Prostate gland (tissue), 2 donors: ENCODE measurements around the gene VEGFB. TPM values are rescaled to one million over a fixed set of nuclear protein-coding genes. Genes with fewer than 3 reads are reported as not detected.

Experiments used
- DNase-seq: peaks from one replicate; pipeline ENCODE4 v3.0.0-alpha.2; 2019; ENCODE audit warnings: low spot score
- H3K27ac ChIP-seq, 2 donors: fragments of 200-600 bp; sonication (generic); 2 replicates each; pipeline ENCODE4 v1.5.1; 2017 to 2019
- H3K27me3 ChIP-seq: fragments of 200-600 bp; sonication (generic); replicated peaks from 2 replicates; pipeline ENCODE4 v1.5.1; 2019; ENCODE audit not compliant: insufficient read depth
- H3K36me3 ChIP-seq, 2 donors: fragments of 200-600 bp; sonication (generic); 1 replicate in 1 of 2; 2 replicates in 1 of 2; pipeline versions ENCODE4 v1.5.1 to v1.8.1; 2017 to 2019
- H3K4me1 ChIP-seq: fragments of 200-600 bp; sonication (generic); replicated peaks from 2 replicates; pipeline ENCODE4 v1.5.1; 2019
- H3K4me3 ChIP-seq, 2 donors: fragments of 200-600 bp; sonication (generic); 2 replicates each; pipeline ENCODE4 v1.5.1; 2017 to 2019
- H3K9me3 ChIP-seq: fragments of 200-600 bp; sonication (generic); 2 replicates; pipeline ENCODE4 v1.5.1; 2017
- POLR2A ChIP-seq: fragments of 450-650 bp; IDR thresholded peaks from one replicate; pipeline ENCODE4 v1.6.1; 2016; ENCODE audit warnings: antibody characterized with exemption, mild to moderate bottlenecking
- POLR2AphosphoS5 ChIP-seq: sonication (generic); formaldehyde crosslinking; IDR thresholded peaks from one replicate; pipeline ENCODE4 v1.6.1; 2017; ENCODE audit warnings: antibody characterized with exemption
- WGBS: methylation state at CpG from one replicate; pipeline ENCODE4 v1.1.5; 2018; 5-methylcytosine and 5-hydroxymethylcytosine counted together
- intact Hi-C: fragments of 100-400 bp; cut with DNase I; formaldehyde crosslinking; loops from one replicate; pipeline ENCODE4 v1.14.2; 2022
- total RNA-seq, 2 donors: library from RNA; depleted of rRNA; stranded (reverse); fragments of >200 nt; gene quantifications; one replicate each; pipeline ENCODE4 v1.1.0, GENCODE V29; 2016
- TF ChIP-seq, protein P1 (sequence below), 4 experiments: fragments of 200-600 bp in 2 of 4; fragments of 450-650 bp in 2 of 4; sonication (generic) in 2 of 4; IDR thresholded peaks; 1 replicate in 3 of 4; 2 replicates in 1 of 4; pipeline ENCODE4 v1.5.1; 2016 to 2019; ENCODE audit warnings: antibody characterized with exemption in 4 of 4, mild to moderate bottlenecking in 2 of 4, moderate library complexity in 2 of 4

The VEGFB gene
- total RNA-seq, 2 donors from 2014 or later, result 50.9 to 91.2 TPM

DNA sequence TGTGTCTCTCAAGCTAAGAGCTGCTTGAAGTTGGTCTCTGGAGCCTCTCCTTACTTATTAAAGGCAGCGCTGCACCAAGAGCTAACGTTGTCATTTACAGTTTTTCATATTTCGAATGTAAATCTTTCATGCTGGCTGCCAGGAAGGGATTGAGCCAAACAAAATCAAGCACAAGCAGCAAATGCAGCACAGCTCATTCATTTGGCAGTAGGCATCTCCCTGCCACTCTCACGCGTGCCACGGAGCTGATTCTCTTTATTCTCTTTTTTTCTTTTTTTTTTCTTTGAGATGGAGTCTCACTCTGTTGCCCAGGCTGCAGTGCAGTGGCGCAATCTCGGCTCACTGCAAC, 1.4 kb upstream of the VEGFB start:
- TF ChIP-seq POLR2A, result no peak
- no peak for TF ChIP-seq POLR2AphosphoS5
- TF ChIP-seq, protein P1, sequence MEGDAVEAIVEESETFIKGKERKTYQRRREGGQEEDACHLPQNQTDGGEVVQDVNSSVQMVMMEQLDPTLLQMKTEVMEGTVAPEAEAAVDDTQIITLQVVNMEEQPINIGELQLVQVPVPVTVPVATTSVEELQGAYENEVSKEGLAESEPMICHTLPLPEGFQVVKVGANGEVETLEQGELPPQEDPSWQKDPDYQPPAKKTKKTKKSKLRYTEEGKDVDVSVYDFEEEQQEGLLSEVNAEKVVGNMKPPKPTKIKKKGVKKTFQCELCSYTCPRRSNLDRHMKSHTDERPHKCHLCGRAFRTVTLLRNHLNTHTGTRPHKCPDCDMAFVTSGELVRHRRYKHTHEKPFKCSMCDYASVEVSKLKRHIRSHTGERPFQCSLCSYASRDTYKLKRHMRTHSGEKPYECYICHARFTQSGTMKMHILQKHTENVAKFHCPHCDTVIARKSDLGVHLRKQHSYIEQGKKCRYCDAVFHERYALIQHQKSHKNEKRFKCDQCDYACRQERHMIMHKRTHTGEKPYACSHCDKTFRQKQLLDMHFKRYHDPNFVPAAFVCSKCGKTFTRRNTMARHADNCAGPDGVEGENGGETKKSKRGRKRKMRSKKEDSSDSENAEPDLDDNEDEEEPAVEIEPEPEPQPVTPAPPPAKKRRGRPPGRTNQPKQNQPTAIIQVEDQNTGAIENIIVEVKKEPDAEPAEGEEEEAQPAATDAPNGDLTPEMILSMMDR (IDR thresholded peaks at IDR 0.05), result no peak
- WGBS, result 90% methylated on average over 8 of the region's 8 CpGs
- intact Hi-C loops, result no loop called here
- Histone ChIP-seq H3K27ac (no peak overlapping the region), H3K4me1 (peaks cover 21% of the 10 kb centered on the region), H3K9me3 (no peaks in the 10 kb centered on the region), H3K4me3 (no peak overlapping the region), H3K27me3 (no peaks in the 10 kb centered on the region), H3K36me3 (no peaks in the 10 kb centered on the region)
- DNase-seq, result no peak

DNA sequence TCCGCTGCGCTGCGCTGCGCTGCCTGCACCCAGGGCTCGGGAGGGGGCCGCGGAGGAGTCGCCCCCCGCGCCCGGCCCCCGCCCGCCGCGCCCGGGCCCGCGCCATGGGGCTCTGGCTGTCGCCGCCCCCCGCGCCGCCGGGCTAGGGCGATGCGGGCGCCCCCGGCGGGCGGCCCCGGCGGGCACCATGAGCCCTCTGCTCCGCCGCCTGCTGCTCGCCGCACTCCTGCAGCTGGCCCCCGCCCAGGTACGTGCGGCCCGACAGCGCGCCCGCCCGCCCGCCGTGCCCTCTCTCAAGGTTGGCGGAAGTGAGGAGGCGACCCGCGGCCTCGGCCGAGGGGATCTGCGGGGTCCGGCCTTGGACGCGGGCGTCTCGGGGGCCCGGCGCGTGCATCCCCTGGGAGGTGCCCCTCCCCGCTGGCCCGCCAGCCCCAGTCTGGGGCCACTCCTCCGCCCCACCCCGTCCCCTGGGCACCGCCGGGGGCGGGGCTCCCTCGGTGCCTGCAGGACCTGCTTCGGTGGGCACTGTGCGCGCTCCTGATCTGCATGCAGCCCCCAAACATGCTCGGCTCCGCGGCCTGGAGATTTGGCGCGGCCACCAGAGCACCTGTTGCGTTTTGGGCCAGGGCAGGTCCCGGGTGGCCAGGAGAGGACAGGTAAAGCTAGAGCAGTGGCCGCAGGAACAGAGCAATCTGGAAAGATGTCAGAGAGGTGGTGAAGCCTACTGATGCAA, 429 bp downstream of the VEGFB start:
- no peak for DNase-seq

DNA sequence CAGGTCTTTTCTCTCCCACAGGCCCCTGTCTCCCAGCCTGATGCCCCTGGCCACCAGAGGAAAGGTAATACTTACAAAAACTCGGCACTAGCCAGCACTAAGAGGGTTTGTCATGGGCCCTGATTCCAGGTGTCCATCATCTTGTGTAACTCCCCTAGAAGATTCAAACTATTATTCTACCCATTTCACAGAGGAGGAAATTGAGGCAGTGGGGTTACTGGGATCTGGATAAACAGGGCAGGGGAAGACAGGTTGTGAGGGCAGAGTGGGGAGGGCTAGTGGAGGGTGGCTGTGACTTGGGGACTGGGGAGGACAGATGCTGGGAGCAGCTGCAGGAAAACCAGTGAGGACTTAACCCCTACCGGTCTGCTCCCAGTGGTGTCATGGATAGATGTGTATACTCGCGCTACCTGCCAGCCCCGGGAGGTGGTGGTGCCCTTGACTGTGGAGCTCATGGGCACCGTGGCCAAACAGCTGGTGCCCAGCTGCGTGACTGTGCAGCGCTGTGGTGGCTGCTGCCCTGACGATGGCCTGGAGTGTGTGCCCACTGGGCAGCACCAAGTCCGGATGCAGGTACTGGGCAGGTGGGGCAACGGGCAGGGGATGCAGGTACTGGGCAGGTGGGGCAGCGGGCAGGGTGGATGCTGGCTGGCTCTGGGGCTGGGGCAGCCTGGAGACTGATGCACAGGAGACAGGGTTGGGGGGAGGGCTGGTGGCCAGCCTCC, 1.2 kb downstream of the VEGFB start:
- no peaks in the 10 kb centered on the region for H3K9me3 ChIP-seq
- H3K4me1 ChIP-seq, result peaks cover 20% of the 10 kb centered on the region
- no peaks in the 10 kb centered on the region for H3K27me3 ChIP-seq
- TF ChIP-seq, protein P1 (IDR thresholded peaks at IDR 0.05), result no peak
- no peak for TF ChIP-seq POLR2A
- no peak for TF ChIP-seq POLR2AphosphoS5
- intact Hi-C loops, result no loop called here
- H3K36me3 ChIP-seq, result no peaks in the 10 kb centered on the region
- DNase-seq, result no peak
- H3K4me3 ChIP-seq, result peak overlapping the region; percentile 69 to 75
- 77% methylated on average over 12 of the region's 12 CpGs for WGBS
- peak overlapping the region; percentile 82 to 86 for H3K27ac ChIP-seq

More for the DNA sequence above, 429 bp downstream of the VEGFB start:
- peaks cover 20% of the 10 kb centered on the region for H3K4me1 ChIP-seq
- intact Hi-C loops, result no loop called here
- WGBS, result 6% methylated on average over 15 of the region's 80 CpGs
- TF ChIP-seq POLR2AphosphoS5 (peak; percentile 33), POLR2A (peak; percentile 59)
- TF ChIP-seq, protein P1 (IDR thresholded peaks at IDR 0.05), result peak in 1 of 4 experiments; percentile 24
- no peaks in the 10 kb centered on the region for H3K9me3 ChIP-seq
- peak overlapping the region; percentile 69 to 75 for H3K4me3 ChIP-seq
- H3K27ac ChIP-seq, result peak overlapping the region; percentile 82 to 86
- H3K27me3 ChIP-seq, result no peaks in the 10 kb centered on the region
- H3K36me3 ChIP-seq, result no peaks in the 10 kb centered on the region

DNA sequence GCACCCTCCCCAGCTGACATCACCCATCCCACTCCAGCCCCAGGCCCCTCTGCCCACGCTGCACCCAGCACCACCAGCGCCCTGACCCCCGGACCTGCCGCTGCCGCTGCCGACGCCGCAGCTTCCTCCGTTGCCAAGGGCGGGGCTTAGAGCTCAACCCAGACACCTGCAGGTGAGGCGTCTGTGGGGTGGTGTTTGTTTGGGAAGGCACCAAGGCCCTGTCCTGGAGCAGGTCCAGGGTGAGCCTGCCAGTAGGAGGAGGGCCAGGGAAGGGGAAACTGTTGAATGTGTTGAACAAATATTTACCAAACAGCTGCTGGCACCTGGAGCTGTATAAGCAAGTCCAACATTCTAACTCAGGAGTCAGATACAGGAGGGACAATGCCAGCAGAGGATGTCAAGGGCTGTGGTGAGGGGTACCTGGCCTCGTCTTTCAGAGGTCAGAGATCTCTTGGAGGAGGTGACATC, 3.1 kb downstream of the VEGFB start:
- 34% methylated on average over 12 of the region's 12 CpGs for WGBS
- Histone ChIP-seq H3K9me3 (no peaks in the 10 kb centered on the region), H3K4me1 (peaks cover 20% of the 10 kb centered on the region), H3K27me3 (no peaks in the 10 kb centered on the region), H3K36me3 (no peaks in the 10 kb centered on the region), H3K27ac (peak overlapping the region; percentile 52 to 72), H3K4me3 (no peak overlapping the region)
- peak; percentile 97 for TF ChIP-seq POLR2AphosphoS5
- TF ChIP-seq, protein P1 (IDR thresholded peaks at IDR 0.05), result peak in 2 of 4 experiments; percentile 40 to 42
- no peak for TF ChIP-seq POLR2A
- intact Hi-C loops, result loop anchor here (1.0 kb wide), 1 partner anchor 10 kb away; no protein-coding TSS in a partner anchor
- peak; percentile 95 for DNase-seq
